ENCODE data around the gene MTA1.

DNA sequence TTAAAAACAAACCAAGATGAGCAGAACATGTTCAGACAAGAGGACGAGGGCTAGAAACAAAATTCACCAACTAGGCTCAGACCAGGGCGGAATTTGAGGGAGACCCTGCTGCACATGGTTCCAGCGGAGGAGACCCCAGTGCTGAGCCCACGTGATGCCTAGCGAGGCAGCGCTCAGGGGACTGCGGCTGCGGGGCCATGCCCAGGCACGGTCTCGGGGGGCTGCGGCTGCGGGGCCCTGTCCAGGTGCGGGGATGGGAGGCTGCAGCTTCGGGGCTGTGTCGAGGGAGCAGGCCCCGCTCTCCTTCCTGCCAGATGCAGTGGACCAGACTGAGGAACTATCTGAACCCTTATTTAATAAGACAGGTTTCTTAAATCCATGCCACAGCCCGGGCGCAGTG is 42.3 kb downstream of the MTA1 start:
- TF ChIP-seq POLR2A (IDR thresholded peaks at IDR 0.05) (no peak), EP300 (IDR thresholded peaks at IDR 0.05) (no peak)
- TF ChIP-seq, protein P1, sequence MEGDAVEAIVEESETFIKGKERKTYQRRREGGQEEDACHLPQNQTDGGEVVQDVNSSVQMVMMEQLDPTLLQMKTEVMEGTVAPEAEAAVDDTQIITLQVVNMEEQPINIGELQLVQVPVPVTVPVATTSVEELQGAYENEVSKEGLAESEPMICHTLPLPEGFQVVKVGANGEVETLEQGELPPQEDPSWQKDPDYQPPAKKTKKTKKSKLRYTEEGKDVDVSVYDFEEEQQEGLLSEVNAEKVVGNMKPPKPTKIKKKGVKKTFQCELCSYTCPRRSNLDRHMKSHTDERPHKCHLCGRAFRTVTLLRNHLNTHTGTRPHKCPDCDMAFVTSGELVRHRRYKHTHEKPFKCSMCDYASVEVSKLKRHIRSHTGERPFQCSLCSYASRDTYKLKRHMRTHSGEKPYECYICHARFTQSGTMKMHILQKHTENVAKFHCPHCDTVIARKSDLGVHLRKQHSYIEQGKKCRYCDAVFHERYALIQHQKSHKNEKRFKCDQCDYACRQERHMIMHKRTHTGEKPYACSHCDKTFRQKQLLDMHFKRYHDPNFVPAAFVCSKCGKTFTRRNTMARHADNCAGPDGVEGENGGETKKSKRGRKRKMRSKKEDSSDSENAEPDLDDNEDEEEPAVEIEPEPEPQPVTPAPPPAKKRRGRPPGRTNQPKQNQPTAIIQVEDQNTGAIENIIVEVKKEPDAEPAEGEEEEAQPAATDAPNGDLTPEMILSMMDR (IDR thresholded peaks at IDR 0.05), result no peak
